Measurements from ENCODE around the gene MAPK1.
"Not testable (repeated sequence)": the region's sequence is repeated elsewhere in the genome, so short reads cannot be mapped to it uniquely, and the experiment has no call there.

The MAPK1 gene

DNA sequence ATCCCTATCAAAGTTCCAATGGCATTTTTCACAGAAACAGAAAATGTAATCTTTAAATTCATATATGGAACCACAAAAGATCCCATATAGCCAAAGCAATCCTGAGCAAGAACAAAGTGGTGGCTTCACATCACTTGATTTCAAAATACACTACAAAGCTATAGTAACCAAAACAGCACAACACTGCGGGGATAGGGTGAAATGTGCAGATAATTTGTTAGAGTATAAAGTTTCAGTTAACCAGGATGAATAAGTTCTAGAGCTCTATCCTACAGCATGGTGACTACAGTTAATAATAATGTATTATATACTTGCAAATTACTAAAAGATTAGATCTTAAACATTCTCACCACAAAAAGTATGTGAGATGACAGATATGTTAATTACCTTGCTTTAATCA, 55.5 kb downstream of the MAPK1 start:
- no peaks in the 10 kb centered on the region for H4K20me1 ChIP-seq (ENCODE audit: low read depth, low read length)
- no peaks in the 10 kb centered on the region for H3K27me3 ChIP-seq (ENCODE audit: low read length)
- H3K9ac ChIP-seq (ENCODE audit: low read length), result no peak overlapping the region
- H3K27ac ChIP-seq (ENCODE audit: low read depth, low read length), result no peak overlapping the region
- no peaks in the 10 kb centered on the region for H3K9me3 ChIP-seq (ENCODE audit: insufficient read depth, low read length)
- H3K4me2 ChIP-seq (ENCODE audit: low read depth, low read length, poor library complexity, severe bottlenecking), result no peak overlapping the region
- H2AFZ ChIP-seq (ENCODE audit: low read depth, low read length, severe bottlenecking), result no peak overlapping the region
- no peak for TF ChIP-seq CTCF (IDR thresholded peaks at IDR 0.05; ENCODE audit: insufficient read depth, low read length, poor library complexity, severe bottlenecking)
- no peak for TF ChIP-seq EZH2phosphoT487 (conservative IDR thresholded peaks at IDR 0.05; ENCODE audit: low read length)
- H3K4me3 ChIP-seq (ENCODE audit: insufficient read depth, low read length, poor library complexity, severe bottlenecking), result no peak overlapping the region
- H3K79me2 ChIP-seq (ENCODE audit: insufficient read depth, low read length), result peaks cover 82% of the 10 kb centered on the region
- H3K9me2 ChIP-seq (replicated peaks; ENCODE audit: insufficient read depth, low read length), result no peaks in the 10 kb centered on the region
- H3K36me3 ChIP-seq (ENCODE audit: low read length), result no peaks in the 10 kb centered on the region
- peaks cover 8% of the 10 kb centered on the region; the same call in 1 of the 2 replicates for H3F3A ChIP-seq (ENCODE audit: insufficient read depth)

GRCh38 chr22:21807544-21808529, 59.6 kb downstream of the MAPK1 start:
- no peak for TF ChIP-seq EZH2phosphoT487 (conservative IDR thresholded peaks at IDR 0.05; ENCODE audit: low read length)
- TF ChIP-seq CTCF (IDR thresholded peaks at IDR 0.05; ENCODE audit: insufficient read depth, low read length, poor library complexity, severe bottlenecking), result no peak
- peaks cover 44% of the 10 kb centered on the region for H3K79me2 ChIP-seq (ENCODE audit: insufficient read depth, low read length)
- peaks cover 3% of the 10 kb centered on the region; the same call in 1 of the 2 replicates for H3K36me3 ChIP-seq (ENCODE audit: low read length)

GRCh38 chr22:21805325-21805724, 62.1 kb downstream of the MAPK1 start:
- not testable (repeated sequence) for H3K9me3 ChIP-seq (ENCODE audit: insufficient read depth, low read length); H3K4me2 ChIP-seq (ENCODE audit: low read depth, low read length, poor library complexity, severe bottlenecking); H3K9ac ChIP-seq (ENCODE audit: low read length); H2AFZ ChIP-seq (ENCODE audit: low read depth, low read length, severe bottlenecking); H3K4me3 ChIP-seq (ENCODE audit: insufficient read depth, low read length, poor library complexity, severe bottlenecking); H3F3A ChIP-seq (ENCODE audit: insufficient read depth); H3K36me3 ChIP-seq (ENCODE audit: low read length); H3K27ac ChIP-seq (ENCODE audit: low read depth, low read length); H3K27me3 ChIP-seq (ENCODE audit: low read length); H4K20me1 ChIP-seq (ENCODE audit: low read depth, low read length); H3K9me2 ChIP-seq (replicated peaks; ENCODE audit: insufficient read depth, low read length)
- peaks cover 22% of the 10 kb centered on the region; the same call in 1 of the 2 replicates for H3K79me2 ChIP-seq (ENCODE audit: insufficient read depth, low read length)

More at GRCh38 chr22:21807544-21808529, 59.6 kb downstream of the MAPK1 start:
- Histone ChIP-seq H3K4me2 (ENCODE audit: low read depth, low read length, poor library complexity, severe bottlenecking) (no peak overlapping the region), H2AFZ (ENCODE audit: low read depth, low read length, severe bottlenecking) (no peak overlapping the region), H3K27me3 (ENCODE audit: low read length) (no peaks in the 10 kb centered on the region), H3K9me3 (ENCODE audit: insufficient read depth, low read length) (no peaks in the 10 kb centered on the region), H3K9ac (ENCODE audit: low read length) (no peak overlapping the region), H3F3A (ENCODE audit: insufficient read depth) (no peaks in the 10 kb centered on the region), H3K4me3 (ENCODE audit: insufficient read depth, low read length, poor library complexity, severe bottlenecking) (no peak overlapping the region), H4K20me1 (ENCODE audit: low read depth, low read length) (no peaks in the 10 kb centered on the region), H3K27ac (ENCODE audit: low read depth, low read length) (no peak overlapping the region), H3K9me2 (replicated peaks; ENCODE audit: insufficient read depth, low read length) (no peaks in the 10 kb centered on the region)

GRCh38 chr22:21803811-21804249, 63.6 kb downstream of the MAPK1 start:
- H3K27ac ChIP-seq (ENCODE audit: low read depth, low read length), result no peak overlapping the region
- H3K4me2 ChIP-seq (ENCODE audit: low read depth, low read length, poor library complexity, severe bottlenecking), result no peak overlapping the region
- TF ChIP-seq EZH2phosphoT487 (conservative IDR thresholded peaks at IDR 0.05; ENCODE audit: low read length) (no peak), CTCF (IDR thresholded peaks at IDR 0.05; ENCODE audit: insufficient read depth, low read length, poor library complexity, severe bottlenecking) (no peak)
- peaks cover 15% of the 10 kb centered on the region; the same call in 1 of the 2 replicates for H3K79me2 ChIP-seq (ENCODE audit: insufficient read depth, low read length)
- H3K9me2 ChIP-seq (replicated peaks; ENCODE audit: insufficient read depth, low read length), result no peaks in the 10 kb centered on the region
- no peak overlapping the region for H3K9ac ChIP-seq (ENCODE audit: low read length)
- H4K20me1 ChIP-seq (ENCODE audit: low read depth, low read length), result no peaks in the 10 kb centered on the region
- peaks cover 3% of the 10 kb centered on the region; the same call in 1 of the 2 replicates for H3K36me3 ChIP-seq (ENCODE audit: low read length)
- no peak overlapping the region for H3K4me3 ChIP-seq (ENCODE audit: insufficient read depth, low read length, poor library complexity, severe bottlenecking)
- no peaks in the 10 kb centered on the region for H3K9me3 ChIP-seq (ENCODE audit: insufficient read depth, low read length)
- no peak overlapping the region for H2AFZ ChIP-seq (ENCODE audit: low read depth, low read length, severe bottlenecking)
- H3K27me3 ChIP-seq (ENCODE audit: low read length), result no peaks in the 10 kb centered on the region
- no peaks in the 10 kb centered on the region for H3F3A ChIP-seq (ENCODE audit: insufficient read depth)
